Stimulated activated CD4-positive, alpha-beta T cell treated with anti-CD3 and anti-CD28 coated beads, TNF-alpha, amount 100 ng/mL, for 1 hour (primary cell): Measurements from ENCODE around the gene CCDC146.

Source experiments
- DNase-seq, 3 donors: peaks; one replicate each; pipeline ENCODE4 v3.0.0-alpha.2; 2020; ENCODE audit warnings: low read depth in 3 of 3, low spot score in 1 of 3

The CCDC146 gene

DNA sequence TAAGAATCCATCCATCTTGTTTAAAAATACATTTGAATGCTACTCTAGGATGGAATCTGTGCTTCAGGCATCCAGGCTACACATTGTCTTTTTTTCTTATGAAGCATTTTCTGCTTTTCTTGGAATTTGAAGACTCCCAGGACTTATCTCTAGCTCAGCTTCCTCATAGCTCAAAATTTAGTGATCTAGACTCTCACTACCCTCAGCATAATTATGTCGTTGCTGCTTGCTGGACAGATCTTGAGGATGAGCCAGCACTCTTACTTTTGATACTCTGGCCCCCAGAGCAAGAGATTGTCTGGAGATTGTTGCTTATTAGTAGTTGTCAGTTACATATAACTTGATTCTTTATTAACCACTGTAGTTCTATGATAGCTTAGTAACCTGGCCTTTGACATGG, 160.5 kb downstream of the CCDC146 start:
- DNase-seq = no peak

DNA sequence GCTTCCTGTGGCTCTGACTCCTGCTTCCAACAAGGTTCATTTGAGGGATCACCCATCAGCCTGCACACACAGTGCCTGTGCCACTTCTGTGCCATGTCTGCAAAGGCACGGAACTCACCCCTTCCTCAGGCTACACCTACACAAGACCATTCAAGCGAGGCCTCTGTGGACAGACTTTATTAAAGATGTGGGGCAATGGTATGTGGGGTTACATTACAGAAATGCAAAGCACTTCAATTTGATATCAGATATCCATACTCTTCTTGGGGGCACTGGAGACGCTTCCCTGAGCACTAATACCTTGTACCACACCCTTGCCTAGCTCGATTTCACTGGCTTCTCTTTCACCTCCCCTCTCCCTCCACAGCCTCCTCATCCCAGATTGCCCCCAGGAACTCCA, 161.6 kb downstream of the CCDC146 start:
- DNase-seq = no peak

DNA sequence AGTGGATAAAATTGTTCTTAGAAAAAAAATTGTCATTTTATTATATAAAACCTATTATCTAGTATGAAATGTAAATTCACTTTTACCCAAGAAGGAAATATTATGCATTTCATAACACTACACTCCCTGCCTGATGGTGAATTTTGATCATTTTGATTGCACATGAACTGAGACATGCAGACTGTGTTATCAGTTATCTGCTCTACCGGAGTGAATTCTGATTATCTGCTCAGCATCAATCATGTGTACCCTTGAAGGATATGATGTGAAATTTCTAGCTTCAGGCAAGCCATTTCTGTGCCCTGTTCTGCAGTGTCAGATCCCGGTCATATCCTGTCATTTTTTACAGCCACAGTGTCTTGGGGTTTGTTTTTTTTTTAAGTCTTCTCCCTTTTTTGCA, 162.2 kb downstream of the CCDC146 start:
- no peak for DNase-seq

- DNase-seq = no peak
These were observed 166.4 kb downstream of the CCDC146 start for GRCh38 chr7:77288676-77289320.

DNA sequence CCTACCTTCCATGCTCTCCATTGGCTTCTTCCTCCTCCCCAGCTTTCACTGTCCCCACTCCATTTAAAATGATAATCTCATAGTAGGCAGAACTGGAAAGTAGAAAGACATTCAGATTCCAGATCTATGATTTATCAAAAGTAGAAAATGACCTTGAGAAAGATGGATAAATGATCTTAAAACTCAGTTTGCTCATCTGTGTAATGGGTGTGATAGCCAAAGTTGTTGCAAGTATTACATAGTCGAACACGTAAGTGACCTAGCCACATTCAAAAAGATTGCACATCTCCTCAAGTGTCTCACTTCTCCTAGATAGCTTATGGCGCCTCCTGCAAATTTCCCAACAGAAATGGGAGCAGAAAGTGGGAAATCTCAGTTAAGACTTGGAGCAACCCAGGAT, 167.0 kb downstream of the CCDC146 start:
- DNase-seq = no peak

GRCh38 chr7:77290425-77290824, 168.0 kb downstream of the CCDC146 start:
- DNase-seq = no peak

GRCh38 chr7:77293046-77293445, 170.6 kb downstream of the CCDC146 start:
- no peak for DNase-seq

DNA sequence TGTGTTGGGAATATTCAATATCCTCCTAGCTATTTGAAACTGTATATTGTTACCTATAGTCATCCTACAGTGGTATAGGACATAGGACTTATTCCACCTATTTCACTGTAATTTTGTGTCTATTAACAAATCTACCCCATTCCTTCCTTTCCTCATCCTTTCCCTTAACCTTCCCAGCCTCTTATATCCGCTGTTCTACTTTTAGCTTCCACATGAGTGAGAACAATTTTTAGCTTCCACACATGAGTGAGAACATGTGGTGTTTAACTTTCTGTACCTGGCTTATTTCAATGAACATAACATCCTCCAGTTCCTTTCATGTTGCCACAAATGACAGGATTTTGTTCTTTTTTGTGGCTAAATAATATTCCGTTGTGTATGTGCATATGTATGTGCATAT, 173.1 kb downstream of the CCDC146 start:
- no peak for DNase-seq

DNA sequence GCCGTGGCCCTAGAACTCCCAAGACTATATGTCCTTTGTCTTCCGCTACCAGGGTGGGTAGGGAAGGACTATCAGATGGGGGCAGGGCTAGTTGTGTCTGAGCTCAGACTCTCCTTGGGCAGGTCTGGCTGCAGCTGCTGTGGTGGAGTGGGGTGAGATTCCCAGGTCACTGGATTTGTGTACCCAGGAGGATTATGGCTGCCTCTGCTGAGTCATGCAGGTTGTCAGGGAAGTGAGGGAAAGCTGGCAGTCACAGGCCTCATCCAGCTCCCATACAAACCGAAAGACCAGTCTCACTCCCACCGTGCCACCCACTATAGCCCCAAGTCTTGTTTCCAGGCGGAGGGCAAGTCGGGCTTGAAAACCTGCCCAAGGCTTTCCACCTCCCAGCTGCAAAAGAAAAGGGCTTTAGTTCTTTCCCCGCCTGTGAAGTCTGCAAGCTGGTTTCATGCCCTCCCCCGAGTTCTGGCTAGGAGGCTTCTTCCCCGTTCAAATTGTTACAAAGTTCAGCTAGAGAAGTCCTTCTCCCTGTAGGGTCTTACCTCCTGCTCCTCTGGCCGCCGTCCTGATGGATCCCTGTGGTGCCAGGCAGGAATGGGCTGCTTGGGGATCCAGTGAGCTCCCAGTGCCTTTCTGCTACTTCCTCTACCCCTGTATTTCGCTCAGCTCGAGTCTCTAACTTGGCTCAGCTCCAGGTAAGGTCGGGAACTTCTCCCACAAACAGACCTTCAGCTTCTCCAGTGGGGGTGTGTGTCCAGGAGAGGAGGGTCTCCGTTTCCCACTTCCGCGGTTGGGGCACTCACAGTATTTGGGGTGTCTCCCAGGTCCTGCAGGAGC, 184.0 kb downstream of the CCDC146 start:
- DNase-seq = no peak

DNA sequence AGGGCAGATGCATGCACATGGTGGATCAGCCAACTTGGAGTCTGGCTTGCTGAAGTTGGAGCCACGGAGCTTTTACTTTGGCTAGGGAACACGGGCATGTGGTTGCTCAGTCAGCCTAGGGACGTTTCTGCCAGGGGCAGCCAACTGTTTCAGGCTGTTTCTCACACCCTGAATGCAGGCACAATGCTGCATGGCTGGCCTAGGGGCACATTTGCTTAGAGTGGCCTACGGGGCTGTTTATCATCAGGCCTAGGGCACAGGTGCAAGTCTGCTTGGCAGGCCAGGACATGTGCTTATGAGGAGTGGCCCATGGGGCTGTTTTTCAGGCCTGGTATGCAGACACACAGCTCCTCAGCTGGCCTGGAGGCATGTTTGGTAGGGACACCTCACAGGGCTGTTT, 186.4 kb downstream of the CCDC146 start:
- DNase-seq = no peak

DNA sequence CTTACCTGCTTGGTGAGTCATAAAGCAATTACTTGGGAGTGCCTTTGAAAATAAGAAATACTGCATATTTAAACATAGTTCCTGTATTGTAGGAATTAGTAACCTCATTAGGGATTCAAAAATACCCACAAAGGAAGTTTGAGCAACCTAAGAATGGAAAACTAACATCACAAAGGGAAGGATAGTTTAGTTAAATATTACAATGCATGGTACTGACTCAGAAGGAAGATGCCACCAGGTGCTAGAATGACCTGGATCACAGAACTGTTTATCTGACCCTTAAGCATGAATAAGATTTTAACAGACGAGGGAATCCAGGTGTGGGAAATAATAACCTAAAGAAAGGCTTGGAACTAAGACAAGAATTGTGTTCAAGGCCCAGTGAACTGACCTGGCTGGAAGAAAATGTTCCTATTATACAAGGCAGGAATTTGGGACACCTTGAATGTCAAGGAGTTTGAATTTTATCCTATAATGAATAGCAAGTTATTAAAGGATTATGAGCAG, 187.4 kb downstream of the CCDC146 start:
- no peak for DNase-seq

DNA sequence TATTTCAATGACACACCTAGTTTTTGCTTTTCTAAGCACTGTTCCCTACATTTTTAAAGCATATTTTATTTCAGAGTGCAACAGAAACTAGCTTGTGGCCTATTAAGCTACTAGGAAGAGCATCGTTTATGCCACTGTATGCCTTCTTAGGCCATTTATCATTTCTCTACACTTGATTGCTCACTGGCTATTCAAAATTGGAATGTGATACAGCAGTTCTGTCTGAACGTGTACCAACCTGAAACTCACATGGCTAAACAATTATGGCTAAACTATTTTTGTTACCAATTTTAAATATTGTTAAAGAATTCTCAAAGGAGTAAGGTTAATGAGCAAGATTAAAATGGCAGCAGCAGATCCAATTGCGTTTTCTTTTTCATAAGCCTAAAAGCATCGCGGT, 188.6 kb downstream of the CCDC146 start:
- no peak for DNase-seq

GRCh38 chr7:77313085-77313484, 190.7 kb downstream of the CCDC146 start:
- DNase-seq = no peak

DNA sequence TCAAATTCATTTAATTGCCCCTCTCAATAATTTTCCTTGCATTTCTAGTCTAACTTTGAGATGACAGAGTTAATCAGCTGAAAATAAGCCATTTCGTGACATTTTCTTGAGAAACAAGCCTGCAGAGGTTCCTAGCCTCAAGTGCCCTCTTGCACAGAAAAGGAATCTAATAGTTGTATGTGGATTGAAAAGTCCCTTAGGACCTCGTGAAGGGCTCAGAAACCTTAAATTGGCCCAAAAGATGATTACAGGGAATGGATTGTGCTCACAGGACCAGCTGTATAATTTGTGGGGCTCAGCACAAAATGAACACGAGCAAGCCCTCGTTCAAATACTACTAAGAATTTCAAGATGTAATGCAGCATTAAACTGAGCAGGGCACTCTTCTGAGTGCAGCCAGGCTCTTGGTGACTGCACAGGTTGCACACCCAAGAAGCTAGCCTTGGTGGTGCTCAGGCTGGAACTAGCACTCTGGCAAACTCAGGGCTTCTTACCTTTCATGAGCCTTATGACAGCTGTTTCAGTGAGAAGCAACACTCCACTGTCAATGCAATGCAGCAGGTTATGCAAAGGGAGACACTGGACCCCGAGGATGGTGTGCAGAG, 191.6 kb downstream of the CCDC146 start:
- DNase-seq = no peak

- no peak for DNase-seq
These were observed 192.8 kb downstream of the CCDC146 start for GRCh38 chr7:77315182-77315591.

DNA sequence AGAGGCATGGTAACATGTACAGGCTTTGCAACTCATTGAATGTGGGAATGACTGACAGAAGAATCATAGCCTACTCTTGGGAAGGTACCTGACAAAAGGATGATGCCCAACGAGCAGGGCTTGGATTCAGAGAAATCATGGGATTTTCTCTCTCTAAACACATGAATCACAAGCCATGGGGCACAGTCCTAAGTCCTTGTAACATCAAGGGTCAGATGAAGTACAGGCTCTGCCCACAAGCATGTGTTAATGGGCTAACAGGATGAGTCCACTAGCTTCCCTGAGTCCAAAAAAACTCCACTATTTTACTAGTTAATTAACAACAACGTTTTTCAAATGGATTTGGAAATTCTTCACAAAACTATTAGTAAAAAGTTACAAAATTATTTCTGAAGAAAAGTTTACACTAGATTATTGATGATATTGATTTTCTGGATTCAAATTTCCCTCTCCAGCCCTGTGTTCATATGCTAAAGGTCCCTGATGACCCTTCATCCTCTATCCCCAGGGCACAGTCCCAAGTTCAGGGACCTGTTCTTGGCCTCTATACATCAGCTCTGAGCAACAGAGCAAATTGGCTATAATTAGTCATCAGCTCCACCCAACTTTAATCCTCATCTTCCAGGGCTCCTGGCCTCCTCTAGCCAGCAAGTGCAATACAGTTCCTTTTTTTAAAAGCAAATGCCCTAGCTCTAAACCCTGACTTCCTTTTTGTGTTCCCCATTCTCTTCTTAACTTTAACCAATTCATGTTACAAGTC, 194.0 kb downstream of the CCDC146 start:
- DNase-seq = no peak

DNA sequence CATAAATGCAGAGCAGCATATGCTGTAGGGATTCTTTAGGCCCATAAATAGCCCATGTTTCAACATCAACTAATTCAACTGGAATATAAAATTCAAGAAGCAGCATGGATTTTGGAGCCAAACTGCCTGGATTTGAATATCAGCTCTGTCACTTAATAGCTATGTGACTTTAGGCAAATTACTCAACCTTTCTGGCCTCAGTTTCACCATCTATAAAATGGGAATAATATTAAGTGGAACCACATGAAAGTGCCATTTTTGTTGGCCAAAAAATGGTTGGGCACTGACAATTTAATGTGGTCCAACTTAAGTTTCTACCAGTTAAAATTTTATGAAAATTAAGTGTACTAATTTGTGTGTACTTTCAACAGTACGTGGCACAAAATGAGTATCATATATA, 195.6 kb downstream of the CCDC146 start:
- DNase-seq = no peak

DNA sequence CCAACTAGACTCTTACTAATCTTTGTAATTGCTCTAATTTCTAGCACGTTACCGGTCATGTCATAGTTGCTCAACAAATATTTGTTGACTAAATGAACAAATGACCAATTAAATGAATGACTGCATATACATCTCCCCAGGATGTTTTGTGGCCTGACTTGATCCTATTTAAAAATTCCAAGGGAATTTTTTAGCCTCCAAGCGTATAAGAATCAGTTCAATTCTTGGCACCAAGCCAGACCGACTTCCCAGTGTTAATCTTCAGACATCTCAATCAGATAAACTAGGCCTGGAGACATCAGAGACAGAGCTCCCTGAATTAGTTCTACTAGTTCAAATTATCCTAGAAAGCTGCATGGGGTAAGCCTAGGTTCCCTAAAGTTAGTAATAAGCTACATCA, 197.7 kb downstream of the CCDC146 start:
- no peak for DNase-seq

- no peak for DNase-seq
These were observed 198.3 kb downstream of the CCDC146 start for GRCh38 chr7:77320714-77321113.

GRCh38 chr7:77321300-77321699, 198.9 kb downstream of the CCDC146 start:
- DNase-seq = no peak

DNA sequence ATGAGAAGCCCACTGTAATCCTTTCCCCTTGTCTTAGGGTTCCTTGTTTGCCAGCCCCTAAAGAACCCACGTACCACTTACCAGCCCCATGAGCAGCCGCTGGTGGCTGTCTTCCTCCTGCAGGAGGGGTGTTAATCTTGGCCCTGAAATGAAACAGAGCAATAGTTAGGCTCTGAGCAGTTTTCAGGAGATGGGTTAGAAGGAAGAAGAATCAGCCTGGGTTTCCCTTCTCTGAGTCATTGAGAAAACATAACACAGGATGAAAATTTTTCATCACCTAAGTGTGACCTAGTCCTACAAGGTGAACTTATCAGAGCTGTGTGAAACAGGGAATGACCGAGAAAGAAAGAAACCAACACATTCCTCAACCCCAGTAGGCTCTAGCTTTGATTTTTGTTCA, 203.7 kb downstream of the CCDC146 start:
- DNase-seq = no peak
